K562 (cell line): ENCODE data around the gene SLC12A9. TPM values are rescaled to one million over a fixed set of nuclear protein-coding genes. Genes with fewer than 3 reads are reported as not detected.

Experiments used
- ATAC-seq: fragments of 200-7000 bp; cut with Tn5 transposase; 3 replicates; pipeline ENCODE4 v1.9.1; 2020; ENCODE audit warnings: moderate library complexity
- BruUV-seq: library from RNA; stranded (reverse); fragments of 400-500 nt; replicated peaks from 2 replicates; lab custom pipeline; 2021; lab: Mats Ljungman, UMichigan
- CTCF ChIA-PET: fragments of 300-600 bp; formaldehyde crosslinking; extraction: SDS; loops from one replicate; lab custom pipeline; 2021; ENCODE audit warnings: low intra/inter-chr PET ratio; lab: Yijun Ruan, JAX
- POLR2A ChIA-PET: fragments of 300-600, 350-650 bp; sonication (Branson Sonifier 250); formaldehyde crosslinking; extraction: SDS; loops from one replicate; lab custom pipeline; 2021; ENCODE audit warnings: antibody characterized with exemption, inconsistent platforms; lab: Yijun Ruan, JAX
- DNase-seq, 4 experiments: peaks; one replicate each; pipeline versions ENCODE4 v3.0.0 to v3.0.0-alpha.2; 2011 to 2018; ENCODE audit warnings: low spot score in 3 of 4, mixed read lengths in 3 of 4; ENCODE audit errors: extremely low read depth in 1 of 4
- FAIRE-seq: peaks from 2 replicates; lab custom pipeline; 2011; peaks lifted over from hg19 to GRCh38; lab: Jason Lieb, UNC
- H2AFZ ChIP-seq: 2 replicates; pipeline ENCODE4 v1.6.0; 2011; ENCODE audit warnings: low read depth, low read length, control low read depth, inconsistent platforms
- H3K27ac ChIP-seq: fragments of 200-600 bp; 3 replicates; pipeline ENCODE4 v1.8.0; 2011; ENCODE audit warnings: low read depth, mild to moderate bottlenecking, control low read depth, inconsistent platforms, low read length, moderate library complexity, mixed read lengths; ENCODE audit errors: extremely low read depth
- H3K27me3 ChIP-seq, 2 experiments: fragments of 300-600 bp in 1 of 2; 2 replicates in 1 of 2; 3 replicates in 1 of 2; pipeline versions ENCODE4 v1.6.0 to v1.8.0; 2011; ENCODE audit warnings: inconsistent platforms in 2 of 2, low read length in 2 of 2, mild to moderate bottlenecking in 1 of 2, mixed read lengths in 1 of 2, moderate library complexity in 1 of 2; ENCODE audit not compliant: control insufficient read depth in 2 of 2, insufficient read depth in 2 of 2
- H3K36me3 ChIP-seq: fragments of 300-600 bp; 3 replicates; pipeline ENCODE4 v1.8.0; 2011; ENCODE audit warnings: mild to moderate bottlenecking, low read length, inconsistent platforms; ENCODE audit not compliant: control insufficient read depth, insufficient read depth
- H3K4me1 ChIP-seq, 2 experiments: fragments of 200-600 bp in 1 of 2; replicated peaks in 1 of 2; 2 replicates in 1 of 2; 3 replicates in 1 of 2; pipeline versions ENCODE4 v1.5.1 to v1.8.0; 2011; ENCODE audit warnings: inconsistent platforms in 2 of 2, low read length in 2 of 2, mild to moderate bottlenecking in 1 of 2, mixed read lengths in 1 of 2, moderate library complexity in 1 of 2; ENCODE audit not compliant: control insufficient read depth in 2 of 2, insufficient read depth in 2 of 2
- H3K4me2 ChIP-seq: 2 replicates; pipeline ENCODE4 v1.6.1; 2011; ENCODE audit warnings: low read length, control low read depth, inconsistent platforms, mixed read lengths; ENCODE audit not compliant: insufficient read depth
- H3K4me3 ChIP-seq: fragments of 200-600 bp; sonication (generic), shearing (Covaris generic); 2 replicates; pipeline ENCODE4 v1.5.1; 2016; ENCODE audit warnings: control low read depth, inconsistent platforms
- H3K79me2 ChIP-seq: fragments of 200-600 bp; 3 replicates; pipeline ENCODE4 v1.8.0; 2011; ENCODE audit warnings: low read length, inconsistent platforms; ENCODE audit not compliant: control insufficient read depth, insufficient read depth
- H3K9ac ChIP-seq, 2 experiments: 2 replicates each; pipeline versions ENCODE4 v1.6.0 to v1.6.1; 2011; ENCODE audit warnings: low read depth in 2 of 2, low read length in 2 of 2, control low read depth in 1 of 2, inconsistent platforms in 1 of 2, mild to moderate bottlenecking in 1 of 2, mixed read lengths in 1 of 2; ENCODE audit not compliant: insufficient read depth in 1 of 2
- H3K9me1 ChIP-seq: one replicate; pipeline ENCODE4 v1.6.0; 2011; ENCODE audit warnings: inconsistent platforms, mild to moderate bottlenecking, low read length, moderate library complexity; ENCODE audit not compliant: control insufficient read depth, insufficient read depth
- H3K9me3 ChIP-seq: replicated peaks from 2 replicates; pipeline ENCODE4 v1.5.1; 2011; ENCODE audit warnings: low read depth, low read length, inconsistent platforms; ENCODE audit not compliant: control insufficient read depth, insufficient read depth
- H4K20me1 ChIP-seq: replicated peaks from 2 replicates; pipeline ENCODE4 v1.6.1; 2011; ENCODE audit warnings: low read length, inconsistent platforms, mixed read lengths; ENCODE audit not compliant: control insufficient read depth, insufficient read depth
- ARID2 ChIP-seq: fragments of 450-650 bp; IDR thresholded peaks from 2 replicates; pipeline ENCODE4 v1.6.1; 2017; ENCODE audit warnings: antibody characterized with exemption, mild to moderate bottlenecking
- ATF6 ChIP-seq: sonication (generic); formaldehyde crosslinking; IDR thresholded peaks from 2 replicates; pipeline ENCODE4 v1.4.0; 2020; ENCODE audit warnings: mild to moderate bottlenecking, missing genetic modification reagents
- CGGBP1 ChIP-seq: fragments of 250-450 bp; sonication (Bioruptor Pico); IDR thresholded peaks from 2 replicates; pipeline ENCODE4 v1.9.0; 2021; ENCODE audit warnings: mild to moderate bottlenecking
- CREB1 ChIP-seq, 2 experiments: sonication (generic) in 1 of 2; formaldehyde crosslinking in 1 of 2; IDR thresholded peaks; 2 replicates each; pipeline versions ENCODE4 v1.6.1 to v1.8.0; 2012 to 2022; ENCODE audit warnings: inconsistent platforms in 1 of 2, mild to moderate bottlenecking in 1 of 2, missing genetic modification reagents in 1 of 2, moderate library complexity in 1 of 2
- CREB3L1 ChIP-seq: fragments of 450-650 bp; IDR thresholded peaks from 2 replicates; pipeline ENCODE4 v1.6.1; 2014; ENCODE audit warnings: low read depth, mild to moderate bottlenecking, moderate library complexity, borderline replicate concordance
- E2F4 ChIP-seq: sonication (generic); formaldehyde crosslinking; IDR thresholded peaks from 2 replicates; pipeline ENCODE4 v1.8.0; 2022; ENCODE audit warnings: mild to moderate bottlenecking, low read depth, missing genetic modification reagents
- GATAD2A ChIP-seq: fragments of 450-650 bp; IDR thresholded peaks from 2 replicates; pipeline ENCODE4 v1.6.1; 2017
- KAT7 ChIP-seq: sonication (generic); formaldehyde crosslinking; IDR thresholded peaks from 2 replicates; pipeline ENCODE4 v1.8.0; 2022; ENCODE audit warnings: missing genetic modification reagents, mild to moderate bottlenecking, borderline replicate concordance
- MAFK ChIP-seq: IDR thresholded peaks from 2 replicates; pipeline ENCODE4 v1.6.1; 2011; ENCODE audit warnings: low read length, improper control_type of control experiment
- MCM5 ChIP-seq: fragments of 450-650 bp; IDR thresholded peaks from 2 replicates; pipeline ENCODE4 v1.6.1; 2016; ENCODE audit warnings: low read depth
- PTTG1 ChIP-seq: fragments of 450-650 bp; IDR thresholded peaks from 2 replicates; pipeline ENCODE4 v1.6.1; 2016; ENCODE audit warnings: low read depth, mild to moderate bottlenecking, missing genetic modification characterization, missing compliant biosample characterization
- TEAD1 ChIP-seq, 2 experiments: fragments of 450-650 bp in 1 of 2; sonication (generic) in 1 of 2; formaldehyde crosslinking; IDR thresholded peaks; 2 replicates each; pipeline versions ENCODE4 v1.4.0 to v1.8.0; 2020 to 2022; ENCODE audit warnings: mild to moderate bottlenecking in 2 of 2, missing genetic modification reagents in 1 of 2
- TSC22D4 ChIP-seq: fragments of 450-650 bp; IDR thresholded peaks from 2 replicates; pipeline ENCODE4 v1.6.1; 2016; ENCODE audit warnings: missing genetic modification characterization, missing biosample characterization, control low read depth
- ZNF197 ChIP-seq: fragments of 200-800 bp; sonication (Bioruptor generic); IDR thresholded peaks from 2 replicates; pipeline ENCODE4 v1.6.1; 2016; ENCODE audit warnings: low read depth, missing genetic modification characterization, missing compliant biosample characterization
- ZNF23 ChIP-seq: fragments of 250-450 bp; sonication (Bioruptor Pico); IDR thresholded peaks from 2 replicates; pipeline ENCODE4 v1.4.0; 2020; ENCODE audit warnings: mild to moderate bottlenecking
- ZNF449 ChIP-seq: fragments of 250-450 bp; sonication (Bioruptor Pico); IDR thresholded peaks from 2 replicates; pipeline ENCODE4 v1.8.0; 2022; ENCODE audit warnings: moderate library complexity, mild to moderate bottlenecking, inconsistent platforms
- WGBS: fragments of 100-300 bp; shearing (Covaris generic); methylation state at CpG from one replicate; pipeline ENCODE4 v1.1.6; 2016; ENCODE audit warnings: low coverage, mixed read lengths; ENCODE audit not compliant: insufficient coverage; ENCODE audit errors: missing lambda C conversion rate; 5-methylcytosine and 5-hydroxymethylcytosine counted together
- in situ Hi-C: fragments of 300-500 bp; cut with MboI; formaldehyde crosslinking; loops from 4 replicates; pipeline ENCODE4 v1.15.0; 2018; ENCODE audit warnings: inconsistent platforms, mixed read lengths
- intact Hi-C: fragments of 100-400 bp; cut with micrococcal nuclease; formaldehyde crosslinking; loops from 2 replicates; pipeline ENCODE4 v1.14.2; 2022
- polyA plus RNA-seq, 8 experiments: library from polyadenylated mRNA; depleted of rRNA in 4 of 8; stranded (reverse) in 5 of 8; unstranded in 3 of 8; fragments of >200 nt; fragmentation: Nextera tagmentation in 2 of 8; fragmentation: Illumina TruSeq in 1 of 8; extraction: Ambion mirVana in 2 of 8; extraction: Trizol in 1 of 8; gene quantifications; 2 replicates each; pipeline versions ENCODE4 v1.2.1 to v1.2.3, GENCODE V29; 2011 to 2014; ENCODE audit warnings: inconsistent platforms in 1 of 8, missing spikeins in 1 of 8
- total RNA-seq, 7 experiments: library from RNA; depleted of rRNA in 6 of 7; stranded (reverse); fragments of >200 nt in 6 of 7; fragmentation: Illumina TruSeq in 2 of 7; extraction: Trizol in 2 of 7; gene quantifications; 2 replicates each; pipeline versions ENCODE4 v1.2.1 to v1.2.3, GENCODE V29; 2011 to 2021; ENCODE audit warnings: low replicate concordance in 1 of 7

Gene SLC12A9
- total and polyA plus RNA-seq, 9 of the 15 experiments (the other 6 are each of a cell fraction or from before 2014, with no cell fraction given): 0.06 to 20.2 (median 10.7) TPM

GRCh38 chr7:100875356-100875751, 22.8 kb downstream of the SLC12A9 start:
- Histone ChIP-seq H3K9me3 (no peaks in the 10 kb centered on the region), H3K9ac (peak overlapping the region; percentile 94 to 98), H2AFZ (peak overlapping the region; percentile 88), H3K9me1 (no peaks in the 10 kb centered on the region), H3K4me1 (peaks cover 20 to 52% of the 10 kb centered on the region in 2 experiments; a peak in 4 of 5 replicates), H4K20me1 (peaks cover 6% of the 10 kb centered on the region; the same call in 1 of the 2 replicates), H3K27me3 (no peaks in the 10 kb centered on the region), H3K27ac (peak overlapping the region; percentile 96), H3K4me2 (peak overlapping the region; percentile 100), H3K36me3 (peaks cover 88% of the 10 kb centered on the region), H3K79me2 (peaks cover 67% of the 10 kb centered on the region), H3K4me3 (peak overlapping the region; percentile 100)
- in situ Hi-C loops (no loop called here), intact Hi-C loops (no loop called here)
- ChIA-PET POLR2A (interaction anchor here (0.6 to 6.2 kb wide), 19 partner anchors 12 to 439 kb away, joined by 3 to 144 read pairs (median 4); partner anchors contain the start of genes EPHB4, POP7, SLC12A9 and UFSP1), CTCF (interaction anchor here (0.6 kb wide), 1 partner anchor 957 kb away, joined by 3 read pairs; no protein-coding TSS in a partner anchor)
- DNase-seq (peak in 1 of 4 experiments; percentile 60), FAIRE-seq (no peak), ATAC-seq (peak; percentile 56)
- BruUV-seq: no TSS peak
- WGBS: 1% methylated on average over 22 of the region's 39 CpGs
- no peak for TF ChIP-seq PTTG1 (tag)
- TF ChIP-seq TSC22D4 (tag): no peak
- TF ChIP-seq KAT7 (CRISPR knock-in tag): peak; percentile 51; the same call in 1 of the 2 replicates
- TF ChIP-seq CGGBP1 (CRISPR knock-in tag): no peak
- no peak for TF ChIP-seq ZNF197 (CRISPR knock-in tag)
- 0 out of 2 replicates have a peak, but pooled peaks have one; percentile 25 for TF ChIP-seq GATAD2A
- no peak for TF ChIP-seq ZNF449
- TF ChIP-seq ATF6 (CRISPR knock-in tag): no peak
- no peak for TF ChIP-seq CREB3L1
- TF ChIP-seq E2F4 (CRISPR knock-in tag): no peak
- TF ChIP-seq MCM5: no peak
- no peak for TF ChIP-seq ZNF23 (CRISPR knock-in tag)
- 0 out of 2 replicates have a peak, but pooled peaks have one; percentile 16 for TF ChIP-seq ARID2
- TF ChIP-seq MAFK: no peak
- TF ChIP-seq TEAD1 (CRISPR knock-in tag; IDR thresholded peaks at IDR 0.05): peak in 1 of 2 experiments; percentile 28; a peak in 1 of 4 replicates
- no peak for TF ChIP-seq CREB1 (IDR thresholded peaks at IDR 0.05)
- TF ChIP-seq CREB1 (CRISPR knock-in tag; IDR thresholded peaks at IDR 0.05): 0 out of 2 replicates have a peak, but pooled peaks have one; percentile 4
